NCI-H146 treated with DMSO at 0.1 percent for 48 hours (cell line): ENCODE data around the gene COL8A2.

Experiments used
- DNase-seq: peaks from one replicate; lab custom pipeline; 2025; ENCODE audit not compliant: unreplicated experiment; lab: John Stamatoyannopoulos, UW

The COL8A2 gene

DNA sequence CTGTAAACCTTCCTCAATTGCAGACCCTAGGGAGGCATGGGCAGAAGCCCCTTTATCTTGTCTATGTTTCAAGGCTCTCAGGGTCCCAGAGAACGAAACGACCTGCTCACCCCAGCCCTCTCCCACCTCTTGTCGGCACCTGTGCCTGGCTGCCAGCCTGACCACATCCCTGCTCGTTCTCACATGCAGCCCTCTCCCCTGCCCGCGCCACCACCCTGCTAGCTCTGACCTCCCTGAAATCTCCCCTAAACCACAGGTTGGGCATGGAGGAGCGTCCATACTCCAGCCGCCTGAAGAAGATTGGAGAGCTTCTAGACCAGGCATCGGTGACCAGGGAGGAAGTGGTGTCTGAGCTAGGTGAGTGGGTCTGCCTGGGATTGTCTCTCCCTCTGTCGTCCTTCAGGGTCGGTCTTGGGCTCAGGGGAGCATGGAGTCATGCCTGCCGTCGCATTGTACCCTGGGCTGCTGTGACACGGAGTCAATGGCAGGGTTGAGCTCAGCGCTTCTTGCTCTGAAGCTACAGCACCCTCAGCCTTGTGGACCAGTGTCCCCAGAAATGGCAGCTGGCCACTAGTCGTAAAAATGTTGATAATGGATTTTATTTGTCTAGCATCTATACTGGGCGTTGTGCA, 32.7 kb downstream of the COL8A2 start:
- DNase-seq, result no peak

GRCh38 chr1:36091698-36092097, 33.3 kb downstream of the COL8A2 start:
- DNase-seq, result no peak

DNA sequence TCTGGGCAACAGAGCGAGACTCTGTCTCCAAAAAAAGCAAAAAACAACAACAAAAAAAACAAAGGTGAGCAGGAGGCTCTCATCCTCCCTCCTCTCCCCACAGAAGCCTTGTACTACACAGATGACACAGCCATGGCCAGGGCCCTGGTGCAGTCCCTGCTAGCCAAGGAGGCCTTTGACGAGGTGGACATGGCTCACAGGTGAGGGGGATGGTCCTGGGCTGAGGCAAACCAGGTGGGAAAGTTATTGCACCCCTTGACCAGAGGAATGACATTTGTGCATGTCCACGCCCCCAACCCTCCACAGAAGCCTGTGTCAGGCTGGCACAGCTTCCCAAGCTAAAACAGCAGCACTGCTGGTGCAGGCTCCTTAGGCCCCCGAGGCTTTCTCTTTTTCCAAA, 33.9 kb downstream of the COL8A2 start:
- DNase-seq, result no peak

GRCh38 chr1:36089393-36090121, 35.5 kb downstream of the COL8A2 start:
- no peak for DNase-seq

DNA sequence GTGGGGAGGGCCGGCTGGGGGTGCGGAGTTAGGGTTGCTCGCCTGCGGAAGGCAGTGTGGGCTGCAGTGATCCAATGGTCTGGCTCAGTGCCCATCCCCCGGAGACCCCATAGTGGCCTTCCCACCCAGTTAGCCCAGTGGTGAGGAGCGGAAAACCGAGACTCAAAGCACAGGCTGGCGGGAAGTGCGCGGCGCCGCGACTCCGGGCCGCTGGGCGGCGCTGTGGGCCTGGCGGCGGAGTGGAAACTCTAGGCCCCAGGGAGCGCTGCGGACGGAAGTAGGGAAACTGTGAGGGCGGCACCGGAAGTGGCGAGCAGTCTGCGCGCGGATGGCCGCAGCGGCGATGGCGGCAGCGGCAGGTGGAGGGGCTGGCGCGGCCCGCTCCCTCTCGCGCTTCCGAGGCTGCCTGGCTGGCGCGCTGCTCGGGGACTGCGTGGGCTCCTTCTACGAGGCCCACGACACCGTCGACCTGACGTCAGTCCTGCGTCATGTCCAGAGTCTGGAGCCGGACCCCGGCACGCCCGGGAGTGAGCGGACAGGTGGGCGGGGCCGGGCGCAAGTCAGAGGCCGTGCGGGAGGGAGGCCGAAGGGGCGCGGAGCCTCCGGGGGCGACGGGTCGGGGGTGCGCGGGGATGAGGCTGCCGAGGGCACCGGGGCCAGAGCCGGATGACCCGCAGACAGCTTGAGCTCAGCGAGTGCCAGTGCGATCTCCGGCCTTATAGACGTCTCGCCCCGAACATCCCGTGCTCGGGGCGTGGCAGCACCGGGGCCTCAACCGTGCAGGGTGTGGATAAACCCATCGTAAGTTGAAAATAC, 36.2 kb downstream of the COL8A2 start, which contains the start of gene ADPRS:
TSS of gene ADPRS (plus strand) at position 316 of the 816 bp plus-strand sequence. CDS start at position 329, 13 bp downstream.
- DNase-seq, result peak; percentile 50

DNA sequence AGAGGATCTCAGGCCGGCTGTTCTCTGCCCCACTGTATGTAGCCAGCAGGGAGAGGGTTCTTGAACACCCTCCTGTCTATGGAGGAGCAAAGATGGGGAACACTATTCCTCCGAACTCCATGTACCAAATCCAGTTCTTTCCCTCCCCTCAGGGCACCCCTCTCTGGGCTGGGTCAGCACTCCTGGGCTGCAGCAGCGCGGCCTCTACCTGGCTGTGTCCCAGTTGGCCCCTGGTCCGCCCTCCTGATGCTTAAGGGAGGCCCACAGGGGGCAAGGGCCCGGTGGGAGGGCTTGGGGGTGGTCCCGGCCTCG, 36.8 kb downstream of the COL8A2 start:
- DNase-seq, result no peak

- DNase-seq, result no peak
Measured at GRCh38 chr1:36087233-36088123, 37.5 kb downstream of the COL8A2 start.

DNA sequence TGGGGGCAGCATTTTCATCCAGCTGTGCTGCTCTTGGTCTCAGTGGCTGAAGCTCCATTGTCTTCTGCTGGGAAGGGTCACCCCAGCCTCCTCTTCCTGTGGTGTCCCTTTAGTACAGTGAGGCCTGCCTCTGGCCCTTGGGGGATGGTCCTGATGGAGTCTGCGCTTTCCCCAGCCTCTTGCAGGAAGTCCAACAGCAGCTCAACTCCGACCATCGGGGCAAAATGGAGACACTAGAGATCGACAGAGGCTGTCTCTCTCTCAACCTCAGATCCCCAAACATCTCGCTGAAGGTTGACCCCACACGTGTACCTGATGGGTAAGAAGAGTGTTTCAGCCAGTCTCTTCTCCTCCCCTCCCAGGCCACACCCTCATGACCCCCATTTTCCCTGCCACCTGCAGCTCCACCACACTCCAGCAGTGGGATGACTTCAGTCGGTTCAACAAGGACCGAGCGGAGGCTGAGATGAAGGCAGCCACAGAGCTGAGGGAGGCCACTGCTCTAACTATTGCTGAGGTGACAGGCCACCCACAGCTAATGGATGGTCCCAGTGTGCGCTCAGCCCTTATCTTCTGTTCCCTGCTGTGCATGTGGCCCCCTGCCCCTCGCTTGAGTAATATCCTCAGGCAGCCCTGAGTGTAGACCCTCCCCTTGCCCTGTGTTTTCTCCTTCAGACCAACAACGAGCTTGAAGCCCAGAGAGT, 38.3 kb downstream of the COL8A2 start:
- no peak for DNase-seq

DNA sequence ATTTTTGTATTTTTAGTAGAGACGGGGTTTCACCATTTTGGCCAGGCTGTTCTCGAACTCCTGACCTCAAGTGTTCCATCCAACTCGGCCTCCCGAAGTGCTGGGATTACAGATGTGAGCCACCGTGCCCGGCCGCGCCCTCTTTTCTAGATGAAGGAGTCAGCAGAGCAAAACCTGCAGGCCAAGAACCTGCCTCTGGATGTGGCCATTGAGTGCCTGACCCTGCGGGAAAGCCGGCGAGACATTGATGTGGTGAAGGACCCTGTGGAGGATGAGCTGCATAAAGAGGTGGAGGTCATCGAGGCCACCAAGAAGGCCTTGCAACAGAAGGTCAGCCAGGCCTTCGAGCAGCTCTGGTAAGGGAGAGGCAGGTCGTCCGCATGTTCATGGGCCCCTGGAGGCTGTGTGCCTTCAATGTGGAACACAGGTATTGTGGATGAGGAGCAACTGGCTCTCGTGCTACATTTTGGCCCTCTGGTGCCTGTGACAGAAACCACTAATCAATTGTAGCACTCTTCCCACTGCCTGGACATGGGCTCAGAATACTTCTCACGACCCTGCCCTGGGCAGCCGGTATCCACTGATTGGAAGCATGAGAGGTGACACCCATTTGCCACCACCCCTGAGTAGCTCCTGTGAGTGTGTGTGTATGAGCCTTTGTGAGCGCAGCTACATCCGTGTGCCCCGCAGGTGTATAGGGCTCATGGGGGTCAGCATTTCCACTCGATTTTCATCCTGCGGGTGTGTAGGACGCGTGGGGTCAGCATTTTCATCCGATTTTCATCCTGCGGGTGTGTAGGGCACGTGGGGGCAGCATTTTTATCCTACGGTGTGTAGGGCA, 39.1 kb downstream of the COL8A2 start:
- no peak for DNase-seq

- no peak for DNase-seq
Measured at GRCh38 chr1:36085126-36085525, 39.9 kb downstream of the COL8A2 start.

DNA sequence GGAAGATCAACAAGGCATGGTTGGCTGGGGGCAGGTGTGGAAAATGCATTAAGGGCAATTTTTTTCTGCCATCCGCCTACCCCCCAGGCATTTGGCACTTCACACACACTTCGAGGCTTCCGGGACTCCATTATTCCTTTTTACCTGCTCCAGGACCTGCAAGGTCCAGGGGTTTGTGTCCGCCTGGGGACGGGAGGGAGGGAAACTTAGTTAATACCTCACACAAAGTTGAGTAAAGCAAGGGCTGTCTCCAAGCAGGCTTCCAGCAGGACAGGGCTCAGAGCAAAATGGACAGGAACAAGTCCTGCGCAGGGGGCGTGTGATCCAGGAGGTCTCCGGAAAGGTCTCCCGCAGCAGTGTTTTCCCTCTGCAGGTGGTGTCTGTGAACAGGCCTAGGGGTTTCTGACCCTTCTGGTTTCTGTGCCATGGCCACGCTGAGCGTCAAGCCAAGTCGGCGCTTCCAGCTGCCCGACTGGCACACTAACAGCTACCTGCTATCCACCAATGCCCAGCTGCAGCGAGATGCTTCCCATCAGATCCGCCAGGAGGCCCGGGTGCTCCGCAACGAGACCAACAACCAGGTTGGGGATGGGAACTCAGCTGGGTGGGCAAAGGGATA, 40.4 kb downstream of the COL8A2 start:
- no peak for DNase-seq

DNA sequence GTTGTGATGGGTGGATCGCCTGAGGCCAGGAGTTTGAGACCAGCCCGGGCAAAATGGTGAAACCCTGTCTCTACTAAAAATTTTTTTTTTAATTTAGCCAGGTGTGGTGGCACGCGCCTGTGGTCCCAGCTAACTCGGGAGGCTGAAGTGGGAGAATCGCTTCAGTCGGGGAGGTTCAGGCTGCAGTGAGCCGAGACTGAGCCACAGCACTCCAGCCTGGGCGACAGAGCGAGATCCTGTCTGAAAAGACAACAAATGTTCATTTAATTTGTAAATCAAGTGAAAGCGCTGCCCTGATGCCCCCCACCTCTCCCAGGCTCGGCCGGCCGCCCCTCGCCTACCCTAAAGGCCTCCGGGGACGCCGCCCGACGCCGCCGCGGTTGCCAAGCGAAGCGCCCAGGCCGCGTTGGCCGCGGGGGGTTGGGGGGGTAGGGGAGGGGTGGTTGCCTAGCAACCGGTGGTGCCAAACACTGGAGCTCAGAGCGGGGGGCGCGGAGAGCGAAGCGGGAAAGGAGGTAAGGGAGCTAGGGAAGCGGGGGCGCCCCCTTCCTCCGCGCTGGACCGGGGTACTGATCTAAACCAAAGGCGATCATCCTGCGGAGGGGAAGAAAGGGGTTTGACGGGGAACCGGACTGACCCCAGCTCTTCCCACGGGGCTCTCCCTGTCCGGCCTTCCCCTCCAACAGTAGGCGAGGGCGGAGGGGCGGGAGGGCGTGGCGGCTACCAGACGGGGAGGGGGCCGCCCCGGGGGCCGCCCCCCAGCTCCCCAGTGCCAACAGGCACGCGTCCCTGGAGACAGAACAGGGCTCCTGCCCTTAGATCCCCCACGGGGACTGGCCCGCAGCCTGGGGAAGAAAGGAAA, 41.2 kb downstream of the COL8A2 start, which contains the start of gene TEKT2:
TSS of gene TEKT2 (plus strand) at position 460 of the 862 bp plus-strand sequence. CDS start 828 bp downstream, outside the sequence.
- DNase-seq, result peak; percentile 65

- DNase-seq, result no peak
Measured at GRCh38 chr1:36083219-36083618, 41.8 kb downstream of the COL8A2 start.

DNA sequence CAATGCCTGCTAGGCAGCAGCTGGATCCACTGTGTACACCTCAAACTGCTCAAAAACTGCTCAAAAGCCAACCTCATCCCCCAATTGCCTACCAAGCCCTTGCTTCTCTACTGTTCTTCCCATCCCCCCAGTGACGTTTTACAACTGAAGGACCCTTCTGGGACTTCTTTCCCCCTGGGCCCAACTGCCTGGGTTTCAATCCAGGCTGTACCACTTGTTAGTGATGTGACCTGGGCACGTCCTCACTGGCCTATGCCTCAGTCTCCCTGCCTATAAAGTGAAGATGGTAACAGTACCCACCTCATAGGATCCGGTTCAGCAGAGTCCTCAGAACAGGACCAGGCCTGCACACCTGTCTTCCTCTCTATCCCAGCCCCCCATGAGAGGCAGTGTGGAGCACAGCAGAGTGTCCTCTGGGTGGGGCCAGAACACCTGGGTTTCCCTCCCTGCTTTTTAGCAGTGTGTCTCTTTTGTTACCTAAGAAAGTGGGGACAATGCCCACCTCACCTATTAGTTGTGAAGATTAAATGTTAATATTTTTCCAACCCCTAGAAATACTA, 43.0 kb downstream of the COL8A2 start:
- DNase-seq, result no peak

- DNase-seq, result no peak
Measured at GRCh38 chr1:36080801-36081200, 44.2 kb downstream of the COL8A2 start.

- no peak for DNase-seq
Measured at GRCh38 chr1:36080236-36080635, 44.8 kb downstream of the COL8A2 start.

DNA sequence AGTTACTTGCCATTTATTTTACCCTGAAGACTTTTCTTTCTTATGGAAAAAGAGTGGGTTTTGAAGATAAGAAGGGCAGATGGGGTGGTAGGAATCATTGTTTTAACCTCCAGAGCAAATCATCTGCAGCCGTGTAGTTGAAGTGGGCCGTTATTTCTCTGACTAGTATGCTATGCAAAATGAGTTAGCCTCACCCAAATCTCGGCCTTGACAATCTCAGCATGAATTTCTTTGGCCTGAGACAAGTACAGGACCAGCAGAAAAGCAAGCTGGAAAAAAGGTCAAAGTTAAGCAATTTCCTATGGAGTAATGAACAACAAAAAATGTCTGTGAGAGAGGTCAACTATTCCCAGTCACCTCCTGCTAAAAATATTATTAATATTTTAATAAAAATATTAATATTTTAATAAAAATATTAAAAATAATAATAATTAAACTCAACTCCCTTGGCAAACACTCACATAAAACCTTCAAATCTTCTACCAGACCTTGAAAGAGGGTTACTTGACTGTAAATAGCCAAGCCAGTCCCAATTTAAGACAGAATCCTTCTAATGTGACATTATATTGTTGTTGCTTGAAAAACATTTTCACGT, 47.9 kb downstream of the COL8A2 start:
- no peak for DNase-seq
